ENCODE measurements around the gene SLC25A45.

GRCh38 chr11:65412271-65413076 is 30.0 kb upstream of the SLC25A45 start:
- TF ChIP-seq CTCF (IDR thresholded peaks at IDR 0.05; ENCODE audit: low read depth, low read length, poor library complexity, severe bottlenecking) (no peak), EZH2phosphoT487 (IDR thresholded peaks at IDR 0.05; ENCODE audit: borderline replicate concordance, low read length) (no peak)
